RWPE2 (cell line): ENCODE data around the gene PSMA4.
"Not testable (repeated sequence)": the region's sequence is repeated elsewhere in the genome, so short reads cannot be mapped to it uniquely, and the experiment has no call there.

Experiments used
- ATAC-seq: fragments of 200-7000 bp; cut with Tn5 transposase; 3 replicates; pipeline ENCODE4 v1.9.1; 2021; ENCODE audit warnings: low read depth
- DNase-seq: peaks from one replicate; pipeline ENCODE4 v3.0.0-alpha.2; 2020; ENCODE audit warnings: low spot score
- H3K27ac ChIP-seq: fragments of 450-650 bp; 2 replicates; pipeline ENCODE4 v1.5.1; 2017; ENCODE audit warnings: mild to moderate bottlenecking; ENCODE audit not compliant: poor library complexity, severe bottlenecking
- H3K27me3 ChIP-seq: fragments of 250-450 bp; sonication (Bioruptor Pico); 2 replicates; pipeline ENCODE4 v1.5.1; 2021; ENCODE audit warnings: mild to moderate bottlenecking, moderate library complexity; ENCODE audit not compliant: insufficient read depth, poor library complexity, severe bottlenecking
- H3K36me3 ChIP-seq: fragments of 250-450 bp; sonication (Bioruptor Pico); 2 replicates; pipeline ENCODE4 v1.5.1; 2020; ENCODE audit warnings: low read depth, mild to moderate bottlenecking, moderate library complexity
- H3K4me1 ChIP-seq: fragments of 250-450 bp; sonication (Bioruptor Pico); 2 replicates; pipeline ENCODE4 v1.5.1; 2021; ENCODE audit warnings: mild to moderate bottlenecking, moderate library complexity; ENCODE audit not compliant: insufficient read depth, poor library complexity, severe bottlenecking
- H3K4me3 ChIP-seq: fragments of 250-450 bp; sonication (Bioruptor Pico); 2 replicates; pipeline ENCODE4 v1.5.1; 2021; ENCODE audit warnings: mild to moderate bottlenecking, moderate library complexity; ENCODE audit not compliant: severe bottlenecking
- H3K9me3 ChIP-seq: fragments of 250-450 bp; sonication (Bioruptor Pico); 2 replicates; pipeline ENCODE4 v1.5.1; 2021; ENCODE audit warnings: mild to moderate bottlenecking, moderate library complexity; ENCODE audit not compliant: severe bottlenecking
- TF ChIP-seq, protein P1 (sequence below): fragments of 450-650 bp; IDR thresholded peaks from one replicate; pipeline ENCODE4 v1.5.1; 2017; ENCODE audit warnings: mild to moderate bottlenecking, moderate library complexity; ENCODE audit not compliant: poor library complexity, severe bottlenecking

The PSMA4 gene

DNA sequence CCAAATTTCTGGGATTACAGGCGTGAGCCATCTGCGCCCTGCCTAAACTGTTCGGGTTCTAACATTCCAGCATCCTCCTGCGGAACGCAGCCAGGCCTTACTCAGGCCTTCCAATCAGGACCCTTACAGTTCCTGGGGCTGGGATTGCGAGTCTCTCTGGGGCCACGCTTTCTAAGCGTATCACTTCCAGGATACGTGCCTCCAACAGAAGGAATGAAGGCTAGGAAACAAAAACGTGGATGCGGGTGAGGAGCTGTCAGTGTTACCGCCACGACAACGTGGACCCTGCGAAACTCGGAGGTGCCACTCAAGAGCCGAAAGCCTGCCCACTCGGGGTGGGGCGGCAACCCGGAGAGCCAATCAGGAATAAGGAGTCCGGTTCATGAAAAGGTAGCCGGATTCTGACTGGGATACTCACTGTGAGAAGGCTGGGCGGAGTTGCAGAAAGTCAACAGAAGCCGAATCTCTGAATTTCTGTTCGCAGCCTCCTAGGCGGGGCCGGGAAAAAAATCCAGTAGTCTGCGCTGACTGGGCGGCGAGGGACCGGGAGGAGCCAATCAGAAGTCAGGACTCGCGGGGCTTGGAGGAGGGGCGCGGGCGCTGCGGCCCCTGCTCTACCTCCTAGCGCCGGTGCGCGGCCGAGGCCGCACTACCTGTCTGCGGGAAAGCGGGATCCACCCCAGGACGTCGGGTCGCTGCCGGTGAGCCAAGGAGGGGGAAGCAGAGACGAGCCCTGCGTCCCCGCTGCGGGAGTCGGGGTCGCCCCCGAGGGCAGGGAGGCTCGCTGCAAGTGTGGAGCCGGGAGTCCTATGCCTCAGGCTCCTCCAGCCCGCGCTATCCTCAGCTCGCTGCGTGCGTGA is 33.0 kb upstream of the PSMA4 start, which contains the start of gene HYKK:
HYKK (plus strand) TSS at position 607 of the 860 bp plus-strand sequence. CDS start 5,512 bp downstream, outside the sequence.
- H3K27me3 ChIP-seq, result no peaks in the 10 kb centered on the region
- no peaks in the 10 kb centered on the region for H3K4me1 ChIP-seq
- no peaks in the 10 kb centered on the region for H3K36me3 ChIP-seq
- no peak within 1 kb of the TSS for H3K27ac ChIP-seq
- peak; percentile 99 for DNase-seq
- H3K9me3 ChIP-seq, result no peaks in the 10 kb centered on the region
- ATAC-seq, result peak; percentile 94
- H3K4me3 ChIP-seq, result peak within 1 kb of the TSS; percentile 61
- TF ChIP-seq, protein P1, sequence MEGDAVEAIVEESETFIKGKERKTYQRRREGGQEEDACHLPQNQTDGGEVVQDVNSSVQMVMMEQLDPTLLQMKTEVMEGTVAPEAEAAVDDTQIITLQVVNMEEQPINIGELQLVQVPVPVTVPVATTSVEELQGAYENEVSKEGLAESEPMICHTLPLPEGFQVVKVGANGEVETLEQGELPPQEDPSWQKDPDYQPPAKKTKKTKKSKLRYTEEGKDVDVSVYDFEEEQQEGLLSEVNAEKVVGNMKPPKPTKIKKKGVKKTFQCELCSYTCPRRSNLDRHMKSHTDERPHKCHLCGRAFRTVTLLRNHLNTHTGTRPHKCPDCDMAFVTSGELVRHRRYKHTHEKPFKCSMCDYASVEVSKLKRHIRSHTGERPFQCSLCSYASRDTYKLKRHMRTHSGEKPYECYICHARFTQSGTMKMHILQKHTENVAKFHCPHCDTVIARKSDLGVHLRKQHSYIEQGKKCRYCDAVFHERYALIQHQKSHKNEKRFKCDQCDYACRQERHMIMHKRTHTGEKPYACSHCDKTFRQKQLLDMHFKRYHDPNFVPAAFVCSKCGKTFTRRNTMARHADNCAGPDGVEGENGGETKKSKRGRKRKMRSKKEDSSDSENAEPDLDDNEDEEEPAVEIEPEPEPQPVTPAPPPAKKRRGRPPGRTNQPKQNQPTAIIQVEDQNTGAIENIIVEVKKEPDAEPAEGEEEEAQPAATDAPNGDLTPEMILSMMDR, result peak; percentile 36

GRCh38 chr15:78507831-78508160 is 32.4 kb upstream of the PSMA4 start:
- DNase-seq (no peak), ATAC-seq (peak; percentile 34)
- H3K4me3 ChIP-seq, result peak overlapping the region; percentile 61
- TF ChIP-seq, protein P1, result peak; percentile 22
- no peaks in the 10 kb centered on the region for H3K9me3 ChIP-seq
- H3K36me3 ChIP-seq, result no peaks in the 10 kb centered on the region
- H3K27ac ChIP-seq, result no peak overlapping the region
- H3K4me1 ChIP-seq, result no peaks in the 10 kb centered on the region
- H3K27me3 ChIP-seq, result no peaks in the 10 kb centered on the region

DNA sequence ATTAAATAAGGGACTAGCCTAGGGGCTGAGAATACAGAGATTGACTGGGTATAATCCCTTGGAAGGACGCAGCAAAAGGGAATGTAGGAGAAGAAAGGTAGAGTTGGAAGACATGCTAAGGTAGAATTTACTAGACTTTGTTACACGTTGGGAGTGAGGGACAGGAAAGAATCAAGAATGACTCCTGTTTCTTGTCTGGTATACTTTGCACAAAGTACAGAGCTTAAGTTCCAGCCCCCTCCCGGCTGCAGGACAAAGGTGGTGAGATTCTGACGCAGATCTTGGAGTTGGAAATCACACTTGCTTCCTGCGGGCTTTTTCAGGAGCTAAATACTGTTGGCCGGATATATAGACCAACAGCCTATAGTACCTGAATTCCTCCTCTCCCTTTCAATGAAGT is 32.0 kb upstream of the PSMA4 start:
- DNase-seq (no peak), ATAC-seq (no peak)
- peak overlapping the region; percentile 61 for H3K4me3 ChIP-seq
- H3K36me3 ChIP-seq, result no peaks in the 10 kb centered on the region
- H3K27me3 ChIP-seq, result no peaks in the 10 kb centered on the region
- no peaks in the 10 kb centered on the region for H3K4me1 ChIP-seq
- H3K27ac ChIP-seq, result no peak overlapping the region
- TF ChIP-seq, protein P1, result no peak
- H3K9me3 ChIP-seq, result no peaks in the 10 kb centered on the region

GRCh38 chr15:78509726-78510312 is 30.4 kb upstream of the PSMA4 start:
- no peak for DNase-seq
- Histone ChIP-seq H3K27ac (no peak overlapping the region), H3K9me3 (no peaks in the 10 kb centered on the region), H3K27me3 (no peaks in the 10 kb centered on the region), H3K36me3 (no peaks in the 10 kb centered on the region), H3K4me3 (no peak overlapping the region), H3K4me1 (no peaks in the 10 kb centered on the region)
- no peak for ATAC-seq
- TF ChIP-seq, protein P1, result no peak

- not testable (repeated sequence) for H3K9me3 ChIP-seq, H3K4me1 ChIP-seq, H3K36me3 ChIP-seq, H3K4me3 ChIP-seq, DNase-seq, H3K27me3 ChIP-seq, H3K27ac ChIP-seq, ATAC-seq
Observed at GRCh38 chr15:78520035-78520434, 20.2 kb upstream of the PSMA4 start.
